Liver (tissue), 3 donors: Measurements from ENCODE around the gene VWA5B1.

Source experiments
- EGR1 ChIP-seq, 2 donors: IDR thresholded peaks; 2 replicates each; pipeline ENCODE4 v1.6.1; 2016 to 2018; ENCODE audit warnings: antibody characterized with exemption in 2 of 2, low read depth in 2 of 2
- JUND ChIP-seq, 2 donors: IDR thresholded peaks; 2 replicates each; pipeline ENCODE4 v1.6.1; 2016; ENCODE audit warnings: antibody characterized with exemption in 2 of 2
- RAD21 ChIP-seq, 2 donors: IDR thresholded peaks; 2 replicates each; pipeline ENCODE4 v1.6.1; 2016; ENCODE audit warnings: antibody characterized with exemption in 2 of 2, mild to moderate bottlenecking in 2 of 2
- SP1 ChIP-seq: IDR thresholded peaks from 2 replicates; pipeline ENCODE4 v1.6.1; 2018; ENCODE audit warnings: antibody characterized with exemption, mild to moderate bottlenecking
- TAF1 ChIP-seq: conservative IDR thresholded peaks from 2 replicates; pipeline ENCODE4 v1.6.1; 2016; ENCODE audit warnings: antibody characterized with exemption, mild to moderate bottlenecking
- YY1 ChIP-seq: IDR thresholded peaks from 2 replicates; pipeline ENCODE4 v1.6.1; 2016; ENCODE audit warnings: antibody characterized with exemption, mild to moderate bottlenecking
- TF ChIP-seq, protein P1 (sequence below): fragments of 150-350 bp; IDR thresholded peaks from 2 replicates; pipeline ENCODE4 v1.5.1; 2017; ENCODE audit warnings: improper control_type of control experiment, low read depth, low read length; ENCODE audit not compliant: missing input control
- donor health status: healthy.
- donor health status: healthy.

GRCh38 chr1:20355828-20356735 is 65.4 kb downstream of the VWA5B1 start:
- TF ChIP-seq, protein P1, sequence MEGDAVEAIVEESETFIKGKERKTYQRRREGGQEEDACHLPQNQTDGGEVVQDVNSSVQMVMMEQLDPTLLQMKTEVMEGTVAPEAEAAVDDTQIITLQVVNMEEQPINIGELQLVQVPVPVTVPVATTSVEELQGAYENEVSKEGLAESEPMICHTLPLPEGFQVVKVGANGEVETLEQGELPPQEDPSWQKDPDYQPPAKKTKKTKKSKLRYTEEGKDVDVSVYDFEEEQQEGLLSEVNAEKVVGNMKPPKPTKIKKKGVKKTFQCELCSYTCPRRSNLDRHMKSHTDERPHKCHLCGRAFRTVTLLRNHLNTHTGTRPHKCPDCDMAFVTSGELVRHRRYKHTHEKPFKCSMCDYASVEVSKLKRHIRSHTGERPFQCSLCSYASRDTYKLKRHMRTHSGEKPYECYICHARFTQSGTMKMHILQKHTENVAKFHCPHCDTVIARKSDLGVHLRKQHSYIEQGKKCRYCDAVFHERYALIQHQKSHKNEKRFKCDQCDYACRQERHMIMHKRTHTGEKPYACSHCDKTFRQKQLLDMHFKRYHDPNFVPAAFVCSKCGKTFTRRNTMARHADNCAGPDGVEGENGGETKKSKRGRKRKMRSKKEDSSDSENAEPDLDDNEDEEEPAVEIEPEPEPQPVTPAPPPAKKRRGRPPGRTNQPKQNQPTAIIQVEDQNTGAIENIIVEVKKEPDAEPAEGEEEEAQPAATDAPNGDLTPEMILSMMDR: no peak
- TF ChIP-seq TAF1 (no peak), RAD21 (IDR thresholded peaks at IDR 0.05) (no peak), SP1 (no peak), YY1 (no peak), EGR1 (IDR thresholded peaks at IDR 0.05; ENCODE audit: low read depth in 2 of 2) (no peak), JUND (IDR thresholded peaks at IDR 0.05) (no peak)
